Ishikawa (cell line): ENCODE measurements around the gene PTPRN2.

ENCODE experiments used
- EGR1 ChIP-seq: IDR thresholded peaks from 2 replicates; pipeline ENCODE4 v1.6.1; 2012
- EP300 ChIP-seq: IDR thresholded peaks from 2 replicates; pipeline ENCODE4 v1.6.1; 2012; ENCODE audit warnings: borderline replicate concordance
- FOXM1 ChIP-seq: IDR thresholded peaks from 2 replicates; pipeline ENCODE4 v1.6.1; 2012; ENCODE audit warnings: low read depth, borderline replicate concordance
- MAX ChIP-seq: IDR thresholded peaks from 2 replicates; pipeline ENCODE4 v1.6.1; 2012
- NFIC ChIP-seq: IDR thresholded peaks from 2 replicates; pipeline ENCODE4 v1.6.1; 2012
- RAD21 ChIP-seq: IDR thresholded peaks from 2 replicates; pipeline ENCODE4 v1.6.1; 2012; ENCODE audit warnings: low read depth
- REST ChIP-seq: IDR thresholded peaks from 2 replicates; pipeline ENCODE4 v1.6.1; 2012; ENCODE audit warnings: low read depth, mild to moderate bottlenecking
- TAF1 ChIP-seq: IDR thresholded peaks from 2 replicates; pipeline ENCODE4 v1.6.1; 2012; ENCODE audit warnings: low read depth, mild to moderate bottlenecking
- TCF12 ChIP-seq: IDR thresholded peaks from 2 replicates; pipeline ENCODE4 v1.6.1; 2012; ENCODE audit warnings: low read depth
- TEAD4 ChIP-seq: IDR thresholded peaks from 2 replicates; pipeline ENCODE4 v1.6.1; 2012
- USF1 ChIP-seq: IDR thresholded peaks from 2 replicates; pipeline ENCODE4 v1.6.1; 2012
- YY1 ChIP-seq: IDR thresholded peaks from 2 replicates; pipeline ENCODE4 v1.6.1; 2012; ENCODE audit warnings: low read depth

DNA sequence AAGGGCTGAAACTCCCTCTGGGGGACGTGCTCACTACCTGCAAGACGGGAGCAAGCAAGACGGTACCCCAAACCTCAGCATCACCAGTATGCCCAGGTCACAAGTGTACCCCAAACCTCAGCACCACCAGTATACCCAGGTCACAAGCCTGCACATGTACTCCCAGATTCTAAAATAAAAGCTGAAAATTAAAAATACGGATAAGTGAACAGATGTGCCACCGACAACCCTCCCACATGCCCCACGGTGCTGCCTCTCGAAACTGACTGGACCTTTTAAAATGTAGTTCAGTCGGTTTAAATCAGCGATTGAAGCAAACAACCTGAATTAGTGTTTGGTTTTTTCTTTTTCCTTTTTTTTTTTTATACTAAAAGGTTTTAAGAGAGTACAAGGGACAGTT, 684.3 kb downstream of the PTPRN2 start:
- no peak for TF ChIP-seq FOXM1
- TF ChIP-seq REST = no peak
- no peak for TF ChIP-seq TCF12
- no peak for TF ChIP-seq USF1
- TF ChIP-seq EP300 = no peak
- no peak for TF ChIP-seq NFIC
- TF ChIP-seq EGR1 = no peak
- no peak for TF ChIP-seq TAF1
- TF ChIP-seq RAD21 = no peak
- no peak for TF ChIP-seq TEAD4
- TF ChIP-seq YY1 = no peak
- no peak for TF ChIP-seq MAX
